Measurements from ENCODE around the gene JAK2. TPM values are rescaled to one million over a fixed set of nuclear protein-coding genes. Genes with fewer than 3 reads are reported as not detected.

The JAK2 gene
- total RNA-seq, 1 experiment from 2014 or later: 1.4 TPM

DNA sequence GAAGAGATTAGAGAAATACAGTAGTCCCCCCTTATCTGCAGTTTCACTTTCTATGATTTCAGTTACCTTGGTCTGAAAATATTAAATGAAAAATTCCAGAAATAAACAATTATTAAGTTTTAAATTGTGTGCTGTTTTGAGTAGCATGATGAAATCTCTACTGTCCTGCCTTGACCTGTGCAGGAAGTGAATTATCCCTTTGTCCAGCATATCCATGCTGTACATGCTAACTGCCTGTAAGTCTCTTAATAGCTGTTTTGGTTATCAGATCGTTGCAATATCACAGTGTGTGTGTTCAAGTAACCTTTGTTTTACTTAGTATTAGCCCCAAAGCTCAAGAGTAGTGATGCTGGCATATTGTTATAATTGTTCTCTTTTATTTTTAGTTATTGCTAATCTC, 11.2 kb upstream of the JAK2 start:
- H3K27ac Mint-ChIP-seq (ENCODE audit: unreplicated experiment): no peak overlapping the region

DNA sequence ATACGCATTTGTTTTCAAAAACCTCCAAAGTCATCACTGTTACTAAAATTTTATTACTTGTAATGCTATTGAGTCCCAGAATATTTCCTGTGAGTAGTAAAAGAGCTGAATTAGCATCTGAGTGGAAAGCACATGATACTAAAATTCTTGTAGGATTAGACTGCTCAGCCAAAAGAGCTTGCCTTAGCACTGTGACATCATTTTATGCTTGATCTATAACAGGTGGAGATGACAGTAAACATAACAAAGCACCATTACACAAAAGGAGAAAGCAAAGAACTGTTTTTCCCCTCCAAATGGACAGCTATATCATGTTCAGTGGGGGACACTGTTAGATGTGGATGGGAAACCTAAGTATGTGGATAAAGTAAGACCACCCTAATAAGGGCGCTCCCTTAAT, 5.8 kb upstream of the JAK2 start:
- TF ChIP-seq, protein P1, sequence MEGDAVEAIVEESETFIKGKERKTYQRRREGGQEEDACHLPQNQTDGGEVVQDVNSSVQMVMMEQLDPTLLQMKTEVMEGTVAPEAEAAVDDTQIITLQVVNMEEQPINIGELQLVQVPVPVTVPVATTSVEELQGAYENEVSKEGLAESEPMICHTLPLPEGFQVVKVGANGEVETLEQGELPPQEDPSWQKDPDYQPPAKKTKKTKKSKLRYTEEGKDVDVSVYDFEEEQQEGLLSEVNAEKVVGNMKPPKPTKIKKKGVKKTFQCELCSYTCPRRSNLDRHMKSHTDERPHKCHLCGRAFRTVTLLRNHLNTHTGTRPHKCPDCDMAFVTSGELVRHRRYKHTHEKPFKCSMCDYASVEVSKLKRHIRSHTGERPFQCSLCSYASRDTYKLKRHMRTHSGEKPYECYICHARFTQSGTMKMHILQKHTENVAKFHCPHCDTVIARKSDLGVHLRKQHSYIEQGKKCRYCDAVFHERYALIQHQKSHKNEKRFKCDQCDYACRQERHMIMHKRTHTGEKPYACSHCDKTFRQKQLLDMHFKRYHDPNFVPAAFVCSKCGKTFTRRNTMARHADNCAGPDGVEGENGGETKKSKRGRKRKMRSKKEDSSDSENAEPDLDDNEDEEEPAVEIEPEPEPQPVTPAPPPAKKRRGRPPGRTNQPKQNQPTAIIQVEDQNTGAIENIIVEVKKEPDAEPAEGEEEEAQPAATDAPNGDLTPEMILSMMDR (IDR thresholded peaks at IDR 0.05; ENCODE audit: insufficient read depth in 1 of 2, low read depth in 1 of 2, low read length in 1 of 2, severe bottlenecking in 1 of 2, unreplicated experiment in 1 of 2): no peak
- Mint-ChIP-seq H3K27ac (ENCODE audit: unreplicated experiment) (no peak overlapping the region), H3K36me3 (ENCODE audit: insufficient read depth, unreplicated experiment) (peaks cover 1% of the 10 kb centered on the region), H3K9me3 (ENCODE audit: unreplicated experiment) (no peaks in the 10 kb centered on the region), H3K4me1 (ENCODE audit: low read depth, unreplicated experiment) (peaks cover 8% of the 10 kb centered on the region), H3K4me3 (ENCODE audit: unreplicated experiment) (no peak overlapping the region), H3K27me3 (ENCODE audit: insufficient read depth, unreplicated experiment) (peaks cover 5% of the 10 kb centered on the region)
- no peaks in the 10 kb centered on the region for H3K36me3 ChIP-seq (ENCODE audit: control insufficient read depth, insufficient read depth, low read length)
- H3K9me3 ChIP-seq: no peaks in the 10 kb centered on the region
- H3K4me3 ChIP-seq (ENCODE audit: low read depth, low read length): no peak overlapping the region
- BruUV-seq (replicated peaks): no TSS peak
- H3K27me3 ChIP-seq (replicated peaks; ENCODE audit: control insufficient read depth, insufficient read depth, low read length): no peaks in the 10 kb centered on the region
- ChIA-PET CTCF (interaction anchor here (0.5 kb wide), 1 partner anchor 162 kb away, joined by 4 read pairs; no protein-coding TSS in a partner anchor), POLR2A (no interaction called here)
- intact Hi-C loops (cut with micrococcal nuclease; ENCODE audit: unreplicated experiment): no loop called here
- H3K4me1 ChIP-seq: peaks cover 3% of the 10 kb centered on the region; the same call in 1 of the 2 replicates
- no peak for DNase-seq

More for the DNA sequence above, 11.2 kb upstream of the JAK2 start:
- Mint-ChIP-seq H3K4me3 (ENCODE audit: unreplicated experiment) (no peak overlapping the region), H3K27me3 (ENCODE audit: insufficient read depth, unreplicated experiment) (no peaks in the 10 kb centered on the region), H3K9me3 (ENCODE audit: unreplicated experiment) (no peaks in the 10 kb centered on the region), H3K36me3 (ENCODE audit: insufficient read depth, unreplicated experiment) (no peaks in the 10 kb centered on the region), H3K4me1 (ENCODE audit: low read depth, unreplicated experiment) (no peaks in the 10 kb centered on the region)
- ChIA-PET POLR2A (no interaction called here), CTCF (no interaction called here)
- no peaks in the 10 kb centered on the region; the same call in 1 of the 2 replicates for H3K27me3 ChIP-seq (replicated peaks; ENCODE audit: control insufficient read depth, insufficient read depth, low read length)
- H3K4me3 ChIP-seq (ENCODE audit: low read depth, low read length): no peak overlapping the region
- H3K9me3 ChIP-seq: no peaks in the 10 kb centered on the region
- no peaks in the 10 kb centered on the region for H3K4me1 ChIP-seq
- no TSS peak for BruUV-seq (replicated peaks)
- TF ChIP-seq, protein P1 (IDR thresholded peaks at IDR 0.05; ENCODE audit: insufficient read depth in 1 of 2, low read depth in 1 of 2, low read length in 1 of 2, severe bottlenecking in 1 of 2, unreplicated experiment in 1 of 2): no peak
- no peak for DNase-seq
- H3K36me3 ChIP-seq (ENCODE audit: control insufficient read depth, insufficient read depth, low read length): no peaks in the 10 kb centered on the region
- intact Hi-C loops (cut with micrococcal nuclease; ENCODE audit: unreplicated experiment): no loop called here

DNA sequence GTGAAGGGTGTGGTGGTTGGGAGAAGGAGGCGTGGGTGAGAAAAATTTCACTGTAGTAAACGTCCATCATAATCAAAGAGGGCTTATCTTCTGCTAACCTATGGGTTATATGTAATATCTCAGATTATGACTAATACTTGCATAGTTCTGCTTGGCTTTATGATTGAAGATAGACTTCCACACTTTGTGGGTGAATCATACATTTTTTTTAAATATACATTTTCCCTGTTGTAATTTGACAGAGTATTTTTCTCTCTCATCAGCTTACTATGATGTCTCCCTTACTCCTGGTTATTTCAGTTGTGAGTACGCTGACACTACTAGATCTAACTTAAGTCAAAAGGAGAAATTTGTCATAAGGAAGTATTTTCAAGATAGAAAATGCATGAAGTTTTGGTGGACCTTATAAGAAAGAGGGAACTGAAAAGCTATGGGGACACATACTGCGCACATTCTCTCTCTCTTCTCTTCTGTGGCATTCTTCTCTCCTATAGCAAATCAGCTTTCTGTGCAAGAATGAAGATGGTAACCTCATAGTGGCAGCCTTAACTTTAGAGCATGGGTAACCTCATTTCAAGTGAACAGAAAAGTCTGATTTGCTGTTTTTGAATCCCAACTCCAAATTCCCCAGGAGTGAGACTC, 4.9 kb upstream of the JAK2 start:
- DNase-seq: no peak
- Histone ChIP-seq H3K4me3 (ENCODE audit: low read depth, low read length) (no peak overlapping the region), H3K9me3 (no peaks in the 10 kb centered on the region), H3K4me1 (peaks cover 3% of the 10 kb centered on the region; the same call in 1 of the 2 replicates), H3K36me3 (ENCODE audit: control insufficient read depth, insufficient read depth, low read length) (no peaks in the 10 kb centered on the region), H3K27me3 (replicated peaks; ENCODE audit: control insufficient read depth, insufficient read depth, low read length) (no peaks in the 10 kb centered on the region)
- POLR2A ChIA-PET: no interaction called here
- BruUV-seq (replicated peaks): no TSS peak
- Mint-ChIP-seq H3K27ac (ENCODE audit: unreplicated experiment) (no peak overlapping the region), H3K4me3 (ENCODE audit: unreplicated experiment) (no peak overlapping the region), H3K27me3 (ENCODE audit: insufficient read depth, unreplicated experiment) (peaks cover 5% of the 10 kb centered on the region), H3K4me1 (ENCODE audit: low read depth, unreplicated experiment) (peaks cover 9% of the 10 kb centered on the region), H3K36me3 (ENCODE audit: insufficient read depth, unreplicated experiment) (peaks cover 4% of the 10 kb centered on the region), H3K9me3 (ENCODE audit: unreplicated experiment) (no peaks in the 10 kb centered on the region)
- TF ChIP-seq, protein P1 (IDR thresholded peaks at IDR 0.05; ENCODE audit: insufficient read depth in 1 of 2, low read depth in 1 of 2, low read length in 1 of 2, severe bottlenecking in 1 of 2, unreplicated experiment in 1 of 2): no peak
- CTCF ChIA-PET: no interaction called here
- intact Hi-C loops (cut with micrococcal nuclease; ENCODE audit: unreplicated experiment): loop anchor here (10.0 kb wide), 3 partner anchors 315 to 615 kb away; partner anchors contain the start of genes PLPP6 and SPATA6L

All from Caco-2 (cell line).